GM19397 (cell line): ENCODE data around the gene USP54.

ENCODE experiments used
- ATAC-seq: cut with Tn5 transposase; IDR thresholded peaks from one replicate; pipeline ENCODE4 v1.9.1; 2021; ENCODE audit warnings: mild to moderate bottlenecking, moderate library complexity; ENCODE audit not compliant: unreplicated experiment

The USP54 gene

DNA sequence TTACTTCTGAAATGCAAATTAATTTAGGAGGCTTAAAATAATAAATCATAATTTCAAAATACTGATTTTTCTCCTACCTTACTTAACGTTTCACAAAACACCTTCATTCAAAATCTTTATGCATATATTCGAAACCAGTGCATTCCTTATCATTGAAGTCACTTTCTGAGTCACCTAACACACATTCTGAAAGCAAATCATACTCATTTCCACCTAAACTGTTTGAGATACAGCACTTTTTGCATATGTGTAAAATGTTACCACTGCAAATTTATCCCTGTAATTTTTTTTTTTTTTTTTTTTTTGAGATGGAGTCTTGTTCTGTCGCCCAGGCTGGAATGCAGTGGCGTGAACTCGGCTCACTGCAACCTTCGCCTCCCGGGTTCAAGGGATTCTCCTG is 111.0 kb downstream of the USP54 start:
- no peak for ATAC-seq

DNA sequence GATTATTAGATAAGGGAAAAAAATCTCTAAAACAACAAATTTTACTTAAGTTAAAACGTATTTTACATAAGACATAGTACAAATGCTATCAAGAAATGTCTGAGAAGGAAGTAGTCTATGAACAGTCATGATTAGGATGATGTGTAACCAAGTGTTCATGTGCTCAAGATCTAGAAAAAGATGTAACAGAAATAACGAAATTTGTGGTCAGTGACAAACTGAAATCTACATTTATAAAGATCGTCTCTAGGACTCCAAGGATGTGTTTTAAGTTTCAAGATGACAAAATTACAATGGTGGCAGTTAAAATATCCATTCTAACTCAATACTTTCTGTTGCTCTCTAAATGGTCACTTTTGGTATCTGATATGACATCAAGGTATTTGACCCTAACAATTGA is 112.5 kb downstream of the USP54 start:
- ATAC-seq = no peak

DNA sequence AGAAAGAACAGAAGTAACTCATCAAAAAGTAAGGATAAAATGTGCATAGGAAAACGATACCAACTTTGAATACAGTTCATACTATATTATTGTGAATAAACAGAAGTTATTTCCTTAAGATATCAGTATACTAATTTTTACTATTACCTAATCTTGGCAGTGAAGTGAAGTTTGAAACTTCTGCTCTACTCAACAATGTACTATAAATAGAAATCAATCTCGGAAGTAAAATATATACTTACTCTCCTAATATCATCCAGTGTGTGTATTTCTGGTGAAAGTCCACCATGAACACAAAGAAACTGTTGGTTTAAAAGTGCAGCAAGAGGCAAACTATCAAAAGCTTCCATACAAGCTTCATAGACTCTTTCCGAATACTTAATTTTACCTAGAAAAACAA is 119.9 kb downstream of the USP54 start:
- no peak for ATAC-seq

DNA sequence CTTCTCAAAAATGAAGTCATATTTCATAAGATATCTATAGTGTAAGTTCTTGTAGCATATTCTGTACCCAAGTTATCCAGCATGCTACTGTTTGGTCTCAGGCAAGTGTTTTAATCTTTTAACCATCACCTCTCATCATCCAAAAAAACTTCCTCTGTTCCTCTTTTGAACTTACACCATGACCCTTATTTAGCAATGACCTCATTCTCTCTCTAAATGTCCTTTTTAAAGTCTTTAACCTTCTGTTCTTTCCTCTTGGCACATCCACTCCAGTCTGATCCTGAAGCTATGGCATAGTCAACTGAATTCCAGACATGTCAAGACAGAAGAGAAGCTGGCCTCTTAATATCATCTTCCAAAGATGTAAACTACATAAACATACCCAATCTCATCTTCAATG is 121.6 kb downstream of the USP54 start:
- no peak for ATAC-seq

DNA sequence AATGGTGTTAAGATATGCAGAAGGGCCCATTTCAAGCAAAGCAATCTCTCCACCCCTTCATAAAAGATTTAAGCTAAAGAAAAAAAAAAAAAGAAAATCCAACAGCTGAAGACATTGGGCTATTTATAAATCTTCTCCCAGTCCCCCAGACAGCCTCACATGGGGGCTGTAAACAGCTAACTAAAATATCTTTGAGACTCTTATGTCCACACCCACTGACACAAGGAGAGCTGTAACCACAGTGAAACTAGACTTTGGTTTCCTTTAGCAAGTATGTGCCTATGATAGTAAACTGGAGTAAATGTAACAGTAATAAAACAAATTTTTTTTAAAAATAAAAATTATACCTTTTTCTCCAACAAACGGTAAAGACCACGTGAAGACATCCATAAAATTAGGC is 123.9 kb downstream of the USP54 start:
- ATAC-seq = no peak

DNA sequence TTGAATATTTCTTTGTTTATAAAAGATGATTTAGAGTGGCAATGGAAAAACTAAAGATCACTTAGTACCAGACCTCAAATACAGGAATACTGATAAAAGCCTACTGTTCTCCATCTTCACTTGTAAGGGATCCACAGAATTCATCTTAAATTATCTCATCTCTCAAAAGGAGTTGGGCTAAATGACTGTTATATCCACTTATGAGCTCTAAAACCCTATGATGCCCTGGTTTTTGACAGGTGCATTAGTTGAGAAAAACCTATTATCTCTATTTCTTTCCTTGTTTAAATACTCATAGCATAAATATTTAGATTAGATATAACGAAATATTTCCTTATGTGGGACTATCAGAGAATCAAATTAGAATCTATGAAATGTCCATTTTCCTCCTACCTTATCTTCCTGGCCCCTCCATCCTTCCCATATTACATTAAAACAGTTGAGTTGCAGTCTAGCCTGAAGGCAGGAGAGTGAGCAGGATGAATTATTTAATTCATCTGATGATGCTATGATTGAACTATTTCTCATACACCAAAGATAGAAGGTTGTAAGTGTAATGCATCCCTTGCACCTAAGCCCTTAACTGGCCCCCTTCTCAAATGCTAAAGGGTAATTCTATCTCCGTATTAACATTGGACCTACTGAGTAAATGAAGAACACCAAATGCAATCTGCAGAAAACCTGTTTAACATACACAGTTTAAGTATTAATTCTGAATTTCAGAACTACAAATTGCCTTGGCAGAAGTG is 125.0 kb downstream of the USP54 start:
- ATAC-seq = no peak

DNA sequence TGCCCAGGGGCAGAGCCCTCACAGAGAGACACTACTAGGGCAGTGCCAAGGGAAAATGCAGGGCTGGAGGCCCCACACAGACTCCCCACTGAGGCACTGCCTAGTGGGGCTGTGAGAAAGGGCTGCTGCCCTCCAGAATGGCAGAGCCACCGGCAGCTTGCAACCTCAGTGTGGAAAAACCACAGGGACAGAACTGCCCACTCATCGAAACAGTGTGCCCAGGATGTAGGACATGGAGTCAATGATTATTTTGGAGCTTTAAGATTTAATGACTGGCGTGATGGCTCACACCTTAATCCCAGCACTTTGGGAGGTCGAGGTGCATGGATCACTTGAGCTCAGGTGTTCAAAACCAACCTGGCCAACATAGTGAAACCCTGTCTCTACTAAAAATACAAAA is 130.2 kb downstream of the USP54 start:
- ATAC-seq = no peak

DNA sequence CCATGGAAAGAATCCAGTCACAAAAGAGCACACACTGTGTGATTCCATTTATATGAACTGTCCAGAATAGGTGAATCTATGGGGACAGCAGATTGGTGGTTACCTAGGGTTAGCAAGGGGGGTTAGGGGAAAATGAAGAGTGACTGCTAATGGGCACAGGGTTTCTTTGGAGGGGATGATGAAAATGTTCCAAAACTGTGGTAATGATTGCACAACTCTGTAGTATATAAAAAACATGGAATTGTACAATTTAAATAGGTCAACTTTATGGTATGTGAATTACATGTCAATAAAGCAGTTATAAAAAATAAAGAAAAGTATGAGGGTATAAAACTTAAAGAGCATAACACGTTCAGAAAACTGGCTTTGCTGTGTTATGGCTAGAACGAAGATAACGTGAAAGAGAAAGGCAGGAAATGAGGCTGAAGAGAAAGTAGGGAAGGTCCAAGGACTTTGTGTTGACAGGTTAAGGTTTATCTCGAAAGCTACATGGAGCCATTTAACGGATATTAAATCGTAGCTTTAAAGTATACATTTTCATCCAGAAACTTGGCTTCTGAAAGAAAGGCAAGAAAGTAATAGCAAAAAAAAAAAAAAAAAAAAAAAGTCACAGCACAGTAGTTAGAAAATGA is 131.3 kb downstream of the USP54 start:
- no peak for ATAC-seq

DNA sequence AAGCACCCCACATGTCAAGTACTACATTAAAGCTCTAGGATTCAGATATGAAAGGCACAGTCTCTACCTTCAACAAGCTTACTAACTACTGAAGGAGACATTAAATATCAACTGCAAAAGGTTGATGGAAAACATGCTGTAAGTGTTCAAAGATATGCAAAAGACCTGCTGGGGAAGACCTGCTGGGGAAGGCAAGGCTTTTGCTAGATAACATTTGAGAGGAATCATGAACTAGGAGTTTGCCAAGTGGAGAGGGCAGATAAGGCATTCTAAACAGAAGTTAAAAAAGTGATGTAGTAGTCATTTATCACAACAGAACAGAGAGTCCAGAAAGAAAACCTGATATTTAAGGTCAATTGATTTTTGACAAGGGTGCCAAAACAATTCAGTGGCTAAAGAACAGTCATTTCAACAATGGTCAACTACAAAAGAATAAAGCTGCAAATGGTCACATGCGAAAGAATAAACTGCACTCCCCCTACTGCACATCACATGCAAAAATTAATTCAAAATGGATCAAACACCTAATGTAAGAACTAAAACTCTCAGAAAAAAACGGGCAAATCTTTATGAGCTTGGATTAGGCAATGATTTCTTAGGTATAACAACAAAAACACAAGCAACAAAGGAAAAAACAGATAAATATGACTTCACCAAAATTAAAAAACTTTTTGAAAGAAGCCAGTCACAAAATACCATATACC is 134.8 kb downstream of the USP54 start:
- ATAC-seq = no peak

DNA sequence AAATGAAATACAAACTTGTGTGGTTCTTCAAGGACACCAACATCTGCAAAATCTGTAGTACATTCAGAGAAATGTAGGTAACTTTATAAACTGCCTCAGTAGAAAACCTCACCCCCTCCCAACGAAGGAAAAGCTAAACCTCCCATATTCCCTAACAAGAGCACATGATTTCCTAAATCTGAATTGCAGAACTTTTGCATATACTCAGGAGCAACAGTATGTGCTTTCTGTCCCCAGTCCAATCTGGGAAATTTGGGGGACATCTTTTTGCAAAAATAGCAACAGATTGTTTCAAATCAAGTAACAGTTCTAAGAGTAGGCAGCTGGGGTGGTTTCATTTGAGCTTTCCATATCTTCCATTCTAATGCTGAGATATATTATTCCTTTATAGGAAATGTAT is 142.0 kb downstream of the USP54 start:
- ATAC-seq = no peak

DNA sequence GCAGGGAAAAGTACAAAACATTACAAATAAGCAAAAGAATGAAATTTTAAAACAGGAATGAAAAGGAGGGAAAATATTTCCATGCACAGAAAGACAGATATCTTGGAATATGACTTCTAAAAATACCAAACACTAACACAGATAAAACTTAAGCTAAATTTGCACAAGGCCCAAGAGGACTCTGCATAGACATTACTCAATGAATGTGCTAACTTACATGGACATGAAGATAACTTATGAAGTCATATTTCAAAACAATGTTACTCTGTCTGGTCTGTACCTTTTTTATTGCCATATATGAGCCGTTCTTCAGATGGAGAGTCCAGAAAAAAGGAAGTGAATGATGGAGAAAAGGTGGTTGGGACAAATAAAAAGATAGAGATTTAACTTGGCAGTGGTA is 142.8 kb downstream of the USP54 start:
- ATAC-seq = no peak
